Rectal smooth muscle tissue (tissue), 1 donor: ENCODE measurements around the gene SYCE1.
"Not testable (repeated sequence)": the region's sequence is repeated elsewhere in the genome, so short reads cannot be mapped to it uniquely, and the experiment has no call there.

ENCODE experiments used
- H3K27ac ChIP-seq: one replicate; pipeline ENCODE4 v1.7.0; 2013; ENCODE audit warnings: low read depth, low read length, inconsistent platforms
- H3K27me3 ChIP-seq: one replicate; pipeline ENCODE4 v1.7.0; 2013; ENCODE audit warnings: low read length; ENCODE audit not compliant: control insufficient read depth, insufficient read depth
- H3K36me3 ChIP-seq: one replicate; pipeline ENCODE4 v1.7.0; 2013; ENCODE audit warnings: low read length; ENCODE audit not compliant: control insufficient read depth, insufficient read depth
- H3K4me1 ChIP-seq: one replicate; pipeline ENCODE4 v1.7.0; 2013; ENCODE audit warnings: low read length; ENCODE audit not compliant: control insufficient read depth, insufficient read depth
- H3K4me3 ChIP-seq: one replicate; pipeline ENCODE4 v1.7.0; 2013; ENCODE audit warnings: low read length
- H3K9ac ChIP-seq: one replicate; pipeline ENCODE4 v1.7.0; 2013; ENCODE audit warnings: low read length

SYCE1 gene

GRCh38 chr10:133565441-133566294, at the start of gene SYCE1:
SYCE1 (minus strand) TSS chr10:133565583; CDS start chr10:133565529, 54 bp downstream.
- no peak within 1 kb of the TSS for H3K9ac ChIP-seq
- H3K4me3 ChIP-seq = no peak within 1 kb of the TSS
- no peaks in the 10 kb centered on the region for H3K27me3 ChIP-seq
- no peaks in the 10 kb centered on the region for H3K4me1 ChIP-seq
- no peaks in the 10 kb centered on the region for H3K36me3 ChIP-seq
- no peak within 1 kb of the TSS for H3K27ac ChIP-seq

GRCh38 chr10:133614830-133615580, 49.6 kb upstream of the SYCE1 start:
- Histone ChIP-seq H3K4me1 (no peaks in the 10 kb centered on the region), H3K27me3 (no peaks in the 10 kb centered on the region), H3K9ac (no peak overlapping the region), H3K4me3 (no peak overlapping the region), H3K27ac (no peak overlapping the region), H3K36me3 (no peaks in the 10 kb centered on the region)

- H3K27me3 ChIP-seq = no peaks in the 10 kb centered on the region
- no peaks in the 10 kb centered on the region for H3K4me1 ChIP-seq
- H3K27ac ChIP-seq = no peak overlapping the region
- no peak overlapping the region for H3K9ac ChIP-seq
- no peaks in the 10 kb centered on the region for H3K36me3 ChIP-seq
- H3K4me3 ChIP-seq = no peak overlapping the region
Observed at GRCh38 chr10:133613699-133614098, 48.3 kb upstream of the SYCE1 start.

- Histone ChIP-seq H3K27ac (no peak overlapping the region), H3K9ac (no peak overlapping the region), H3K4me3 (no peak overlapping the region), H3K4me1 (no peaks in the 10 kb centered on the region), H3K27me3 (no peaks in the 10 kb centered on the region), H3K36me3 (no peaks in the 10 kb centered on the region)
Observed at GRCh38 chr10:133611079-133611478, 45.7 kb upstream of the SYCE1 start.

GRCh38 chr10:133608855-133609254, 43.5 kb upstream of the SYCE1 start:
- Histone ChIP-seq H3K4me1 (no peaks in the 10 kb centered on the region), H3K9ac (no peak overlapping the region), H3K36me3 (no peaks in the 10 kb centered on the region), H3K27ac (no peak overlapping the region), H3K27me3 (no peaks in the 10 kb centered on the region), H3K4me3 (no peak overlapping the region)

GRCh38 chr10:133603434-133603833, 38.1 kb upstream of the SYCE1 start:
- H3K27me3 ChIP-seq, H3K4me1 ChIP-seq, H3K27ac ChIP-seq, H3K36me3 ChIP-seq, H3K4me3 ChIP-seq, H3K9ac ChIP-seq: not testable (repeated sequence)

GRCh38 chr10:133600657-133601056, 35.3 kb upstream of the SYCE1 start:
- no peak overlapping the region for H3K4me3 ChIP-seq
- no peaks in the 10 kb centered on the region for H3K36me3 ChIP-seq
- no peak overlapping the region for H3K9ac ChIP-seq
- no peak overlapping the region for H3K27ac ChIP-seq
- no peaks in the 10 kb centered on the region for H3K27me3 ChIP-seq
- H3K4me1 ChIP-seq = no peaks in the 10 kb centered on the region

GRCh38 chr10:133599869-133600268, 34.5 kb upstream of the SYCE1 start:
- H3K9ac ChIP-seq, H3K27me3 ChIP-seq, H3K4me1 ChIP-seq, H3K4me3 ChIP-seq, H3K36me3 ChIP-seq, H3K27ac ChIP-seq: not testable (repeated sequence)

- no peak overlapping the region for H3K4me3 ChIP-seq
- no peaks in the 10 kb centered on the region for H3K27me3 ChIP-seq
- no peaks in the 10 kb centered on the region for H3K4me1 ChIP-seq
- H3K27ac ChIP-seq = no peak overlapping the region
- no peak overlapping the region for H3K9ac ChIP-seq
- no peaks in the 10 kb centered on the region for H3K36me3 ChIP-seq
Observed at GRCh38 chr10:133592716-133593115, 27.3 kb upstream of the SYCE1 start.

- H3K36me3 ChIP-seq = no peaks in the 10 kb centered on the region
- H3K4me3 ChIP-seq = no peak overlapping the region
- no peaks in the 10 kb centered on the region for H3K4me1 ChIP-seq
- no peak overlapping the region for H3K27ac ChIP-seq
- H3K9ac ChIP-seq = no peak overlapping the region
- H3K27me3 ChIP-seq = no peaks in the 10 kb centered on the region
Observed at GRCh38 chr10:133590970-133591359, 25.6 kb upstream of the SYCE1 start.

GRCh38 chr10:133590226-133590969, 25.0 kb upstream of the SYCE1 start:
- Histone ChIP-seq H3K27ac (no peak overlapping the region), H3K4me3 (no peak overlapping the region), H3K9ac (no peak overlapping the region), H3K36me3 (no peaks in the 10 kb centered on the region), H3K4me1 (no peaks in the 10 kb centered on the region), H3K27me3 (no peaks in the 10 kb centered on the region)

GRCh38 chr10:133577037-133577436, 11.7 kb upstream of the SYCE1 start:
- not testable (repeated sequence) for H3K9ac ChIP-seq, H3K27ac ChIP-seq, H3K4me3 ChIP-seq, H3K27me3 ChIP-seq, H3K36me3 ChIP-seq, H3K4me1 ChIP-seq
